ENCODE data around the gene ATXN1.

The ATXN1 gene

DNA sequence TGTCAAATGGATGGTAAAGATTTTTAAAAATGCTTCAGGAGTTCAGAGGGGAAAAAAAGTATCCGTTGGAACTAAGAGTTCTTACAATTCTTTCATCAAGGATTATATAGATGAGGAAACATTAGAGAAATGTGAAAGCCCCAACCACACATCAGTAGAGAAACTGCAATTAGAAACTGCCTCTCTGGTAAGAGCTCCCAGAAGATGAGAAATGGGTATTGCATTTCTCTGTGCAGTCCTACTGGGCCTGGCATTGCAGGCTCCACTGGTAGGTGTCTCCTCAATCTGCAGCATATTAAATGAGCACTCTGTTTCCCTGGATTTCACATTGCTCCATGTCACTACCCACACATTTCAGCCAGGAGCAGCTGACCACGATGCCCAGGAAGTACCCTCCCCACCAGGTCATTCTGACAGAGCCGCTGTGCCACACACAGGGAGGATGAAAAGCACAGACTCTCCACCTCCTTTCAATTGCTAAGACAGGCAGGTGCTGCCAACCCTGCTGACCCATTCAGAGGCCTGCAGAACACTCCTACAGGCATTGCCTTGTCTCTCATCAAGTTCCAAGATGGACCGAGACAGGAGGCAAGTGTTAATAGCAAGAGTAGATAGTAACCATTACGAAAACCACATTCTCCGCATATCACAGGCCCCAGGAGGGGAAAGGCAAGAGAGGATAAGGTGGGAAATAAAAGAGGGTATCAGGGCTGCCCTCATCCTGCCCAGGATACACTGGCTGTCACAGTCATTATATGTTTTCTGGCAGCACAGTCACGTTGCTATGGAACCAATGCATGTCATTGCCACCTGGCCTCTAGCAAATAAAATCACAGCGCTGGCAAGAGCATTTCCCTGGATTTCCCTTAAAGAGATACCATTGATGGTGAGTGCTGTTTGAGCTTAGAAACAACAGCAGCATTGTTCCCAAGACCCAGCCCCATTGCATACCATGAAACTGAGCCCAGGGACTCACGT, 241.7 kb downstream of the ATXN1 start:
- no peak for DNase-seq

- no peak for DNase-seq
Measured at GRCh38 chr6:16518265-16518664, 243.0 kb downstream of the ATXN1 start.

DNA sequence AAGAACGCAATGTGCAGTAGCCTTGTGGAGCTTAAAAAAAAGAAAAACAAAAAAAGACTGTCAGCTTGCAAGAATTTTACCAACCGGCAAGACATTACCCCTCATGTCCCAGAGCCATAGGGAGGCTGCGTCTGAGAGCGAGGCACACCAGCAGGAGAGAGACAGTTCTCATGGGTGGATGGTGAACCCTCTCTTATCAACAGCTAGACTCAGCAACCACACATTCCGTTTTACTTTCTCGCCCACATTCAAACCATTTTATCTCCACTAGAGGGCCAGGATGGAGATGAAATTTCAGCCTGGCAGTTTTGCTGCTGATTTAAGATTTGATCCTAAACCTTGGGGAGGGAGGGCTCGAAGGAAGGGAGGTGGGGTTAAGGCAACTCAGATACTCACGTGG, 247.0 kb downstream of the ATXN1 start:
- DNase-seq: no peak

DNA sequence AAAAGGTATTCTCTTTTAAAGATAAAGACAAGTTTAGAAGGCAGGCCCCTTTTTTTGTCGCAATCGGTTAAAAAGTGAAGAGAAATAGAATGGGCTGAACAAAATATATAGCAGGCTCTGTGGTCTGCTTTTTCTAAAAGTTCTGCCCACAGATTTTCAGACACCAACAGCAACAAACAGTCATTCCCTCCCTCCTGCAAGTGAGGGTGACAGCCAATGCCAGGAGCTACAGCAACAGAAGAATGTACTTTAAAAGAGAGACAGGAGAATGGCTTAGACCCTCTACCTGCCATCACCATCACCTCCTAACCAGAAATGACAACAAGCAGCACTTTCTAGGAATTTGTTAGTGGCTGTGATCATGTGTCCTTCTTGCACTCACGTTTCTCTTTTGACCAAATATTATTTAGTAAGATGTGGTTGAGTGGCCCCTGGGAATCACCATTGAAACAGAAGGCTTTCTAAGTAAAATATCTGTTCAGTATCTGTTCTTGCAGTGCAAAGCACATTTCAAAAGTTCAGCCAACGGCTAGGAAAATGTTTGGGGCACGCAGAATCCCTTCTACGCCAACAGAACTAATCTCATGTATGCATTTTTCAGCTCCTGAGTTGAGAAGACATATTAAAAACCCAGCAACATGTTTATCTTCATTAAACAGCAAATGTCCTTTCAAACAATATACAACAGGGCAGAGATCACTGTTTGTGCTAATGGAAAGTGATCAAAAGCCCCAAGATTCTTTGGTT, 248.5 kb downstream of the ATXN1 start:
- no peak for DNase-seq

DNA sequence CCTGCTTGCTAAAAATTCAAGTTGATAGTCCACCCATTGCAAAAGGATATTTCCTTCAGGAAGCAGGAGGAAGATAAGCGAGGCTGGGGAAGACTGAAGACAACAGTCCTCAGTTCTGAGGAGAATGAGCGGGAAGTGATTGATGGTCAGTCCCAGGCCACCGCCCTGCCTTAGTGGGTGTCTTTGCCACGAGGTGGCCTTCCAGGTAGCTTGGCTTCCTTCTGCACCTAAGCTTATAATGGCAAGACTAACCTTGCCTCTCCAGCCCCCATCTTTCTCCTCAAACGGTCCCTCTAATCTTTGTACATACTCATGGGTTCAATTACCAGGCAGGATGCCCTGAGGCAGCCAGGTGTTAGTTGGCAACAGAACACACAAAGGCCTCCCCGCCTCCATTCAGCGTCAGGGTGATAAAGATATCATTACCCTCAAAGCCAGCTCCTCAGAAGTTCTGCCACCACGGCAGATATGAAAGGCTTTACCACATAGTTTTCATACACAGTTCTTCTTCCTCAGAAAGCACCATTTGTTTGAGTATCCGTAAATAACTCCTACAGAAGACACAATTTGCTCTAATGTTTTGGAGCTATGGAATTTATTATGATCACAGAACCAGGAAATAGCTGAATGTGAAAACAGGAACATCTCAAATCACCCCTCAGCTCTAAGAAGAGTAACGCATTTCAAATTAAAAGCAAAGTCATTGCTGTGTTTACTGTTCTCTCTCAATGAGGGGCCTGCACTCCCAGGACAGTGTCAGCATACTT, 249.4 kb downstream of the ATXN1 start:
- peak; percentile 18 for DNase-seq

DNA sequence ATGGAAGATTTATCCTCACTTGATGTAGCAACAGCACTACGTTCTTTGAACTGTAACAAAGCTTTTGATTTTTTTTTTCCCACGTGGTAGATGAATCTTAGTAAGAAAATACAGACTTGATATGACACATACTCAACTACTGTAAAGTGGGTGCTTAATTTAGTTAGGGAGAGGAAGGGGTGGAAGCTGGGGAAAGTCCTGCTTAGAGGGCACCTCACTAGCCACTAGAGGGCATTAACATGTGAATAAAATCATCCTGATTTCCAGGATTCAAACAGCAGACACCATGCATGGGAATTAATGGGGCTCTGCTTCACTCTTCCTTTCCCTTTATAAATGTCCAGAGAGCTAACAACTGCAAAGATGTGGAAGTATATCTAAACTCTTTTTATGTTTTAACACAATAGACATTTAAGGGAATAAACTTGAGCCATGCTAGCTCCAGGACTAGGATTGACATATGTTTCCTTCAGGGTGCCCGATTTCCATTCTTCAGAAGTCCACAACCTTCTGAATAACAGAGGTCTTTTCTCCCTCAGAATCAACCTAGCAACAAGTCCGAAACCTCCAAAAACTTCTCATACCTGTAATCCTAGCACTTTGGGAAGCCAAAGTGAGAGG, 250.1 kb downstream of the ATXN1 start:
- no peak for DNase-seq

DNA sequence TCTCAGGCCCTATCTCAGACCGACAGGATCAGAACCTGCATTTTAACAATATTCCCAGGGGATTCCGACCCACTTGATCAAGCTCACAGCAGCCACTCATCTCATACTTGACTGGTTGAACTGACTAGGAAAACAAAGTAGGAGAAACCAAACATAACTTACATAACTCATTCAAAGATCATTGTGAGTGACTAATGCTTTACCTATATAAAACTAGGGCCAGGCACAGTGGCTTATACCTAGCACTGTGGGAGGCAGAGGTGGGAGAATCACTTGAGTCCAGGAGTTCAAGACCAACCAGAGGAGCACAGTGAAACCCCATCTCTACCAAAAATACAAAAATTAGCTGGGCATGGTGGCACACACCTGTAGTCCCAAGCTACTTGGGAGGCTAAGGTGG, 251.0 kb downstream of the ATXN1 start:
- no peak for DNase-seq

- DNase-seq: no peak
Measured at GRCh38 chr6:16508959-16509358, 252.3 kb downstream of the ATXN1 start.

- no peak for DNase-seq
Measured at GRCh38 chr6:16505711-16506357, 255.4 kb downstream of the ATXN1 start.

GRCh38 chr6:16504609-16505008, 256.7 kb downstream of the ATXN1 start:
- DNase-seq: no peak

DNA sequence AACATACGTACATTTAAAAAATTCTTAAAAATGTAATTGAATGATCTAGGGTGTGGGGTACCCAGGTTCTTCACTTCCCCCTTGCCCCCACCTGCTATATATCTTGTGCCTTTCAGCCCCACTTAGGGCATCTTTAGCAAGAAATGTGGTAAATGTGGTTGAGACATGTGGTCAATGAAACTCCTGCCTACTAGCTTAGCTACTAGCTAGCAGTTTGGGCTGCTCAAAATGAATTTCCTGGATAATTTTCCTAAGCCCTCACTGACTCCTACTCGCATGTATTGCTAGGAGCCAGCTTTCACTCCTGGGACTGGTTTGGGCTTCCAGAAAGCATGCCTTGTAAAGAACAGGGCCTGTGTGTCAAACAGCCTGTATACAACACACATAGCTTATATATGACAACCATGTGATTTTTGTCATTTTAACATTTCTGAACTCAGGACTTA, 257.3 kb downstream of the ATXN1 start:
- DNase-seq: no peak

DNA sequence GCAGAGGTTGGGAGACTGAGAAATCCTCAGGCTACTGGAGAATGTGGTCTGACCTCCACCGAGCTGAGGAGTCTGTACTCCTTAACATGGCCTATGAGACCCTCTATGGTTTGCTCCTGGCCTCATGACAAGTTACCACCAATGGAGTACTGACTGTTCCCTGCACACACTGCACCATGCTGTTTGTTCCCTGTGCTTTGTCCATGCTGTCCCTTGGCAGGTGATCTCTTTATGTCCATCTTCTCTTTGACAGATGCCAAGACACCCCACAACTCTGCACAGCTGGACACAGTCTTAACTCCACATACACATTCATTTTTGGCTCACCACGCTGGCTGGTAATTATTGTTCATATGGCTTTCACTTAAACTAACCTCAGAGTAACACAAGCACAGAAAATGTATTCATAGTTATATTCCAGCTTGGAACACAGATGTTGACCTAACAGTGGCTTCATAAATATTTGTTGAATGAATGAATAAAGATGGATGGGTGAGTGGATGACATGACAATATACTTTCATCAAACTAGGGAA, 258.0 kb downstream of the ATXN1 start:
- DNase-seq: no peak

GRCh38 chr6:16498957-16499356, 262.3 kb downstream of the ATXN1 start:
- DNase-seq: no peak

- DNase-seq: no peak
Measured at GRCh38 chr6:16498237-16498636, 263.0 kb downstream of the ATXN1 start.

DNA sequence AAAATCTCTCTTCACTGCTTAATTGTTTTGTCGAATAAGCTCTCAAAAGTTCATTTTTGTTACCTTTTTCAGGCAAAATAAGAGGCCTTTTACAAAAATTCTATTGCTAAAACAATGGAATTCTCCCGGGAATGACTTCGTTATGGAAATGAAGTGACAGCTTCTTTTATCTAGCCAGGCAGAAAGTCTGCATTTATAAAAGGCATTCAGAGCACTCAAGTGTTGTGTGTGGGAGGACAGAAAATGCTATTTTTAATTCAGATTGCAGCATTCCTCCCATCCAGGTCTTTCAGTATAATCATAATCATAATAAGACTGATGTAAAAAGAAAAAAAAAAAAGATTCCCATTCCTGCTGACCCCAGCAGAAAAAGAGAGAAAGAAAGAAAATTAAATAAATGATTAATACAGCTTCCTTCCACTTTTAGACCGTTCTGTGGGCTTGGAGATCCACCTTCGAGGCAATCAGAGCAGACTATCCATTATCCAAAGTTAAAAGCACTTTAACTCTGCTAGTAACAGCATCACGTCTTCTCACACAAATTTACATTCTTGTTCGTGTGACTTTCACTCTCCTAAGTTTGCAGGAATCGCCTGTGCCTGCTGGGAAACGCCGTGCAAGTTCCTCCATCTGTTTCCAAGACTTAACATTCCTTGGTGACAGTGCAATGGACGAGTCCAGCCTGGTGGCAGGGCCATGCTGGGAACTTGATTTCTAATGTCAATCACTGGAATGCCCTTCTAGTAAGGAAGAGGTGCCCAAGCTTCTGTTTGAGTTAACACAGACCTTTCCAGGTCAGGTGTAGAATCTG, 264.1 kb downstream of the ATXN1 start:
- no peak for DNase-seq

GRCh38 chr6:16496210-16496609, 265.1 kb downstream of the ATXN1 start:
- DNase-seq: no peak

GRCh38 chr6:16494793-16495192, 266.5 kb downstream of the ATXN1 start:
- DNase-seq: no peak

- no peak for DNase-seq
Measured at GRCh38 chr6:16493802-16494201, 267.5 kb downstream of the ATXN1 start.

DNA sequence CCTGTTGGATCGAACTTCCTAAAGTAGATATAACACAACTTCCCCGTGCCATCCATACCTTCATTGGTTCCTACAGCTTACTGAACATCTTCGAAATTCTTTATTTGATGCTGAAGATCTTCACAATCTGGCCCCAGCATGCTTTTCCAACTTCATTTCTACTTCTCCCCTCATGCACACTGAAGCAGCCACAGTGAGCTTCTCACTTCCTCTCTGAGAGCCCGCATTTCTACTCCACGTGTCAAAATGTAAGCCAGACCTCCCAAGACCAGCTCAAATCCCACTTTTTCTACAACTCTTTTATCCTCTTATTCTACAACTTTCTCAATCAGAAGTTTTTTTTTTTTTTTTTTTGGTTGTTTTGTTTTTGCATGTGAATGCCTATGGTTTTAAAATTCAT, 268.1 kb downstream of the ATXN1 start:
- no peak for DNase-seq

DNA sequence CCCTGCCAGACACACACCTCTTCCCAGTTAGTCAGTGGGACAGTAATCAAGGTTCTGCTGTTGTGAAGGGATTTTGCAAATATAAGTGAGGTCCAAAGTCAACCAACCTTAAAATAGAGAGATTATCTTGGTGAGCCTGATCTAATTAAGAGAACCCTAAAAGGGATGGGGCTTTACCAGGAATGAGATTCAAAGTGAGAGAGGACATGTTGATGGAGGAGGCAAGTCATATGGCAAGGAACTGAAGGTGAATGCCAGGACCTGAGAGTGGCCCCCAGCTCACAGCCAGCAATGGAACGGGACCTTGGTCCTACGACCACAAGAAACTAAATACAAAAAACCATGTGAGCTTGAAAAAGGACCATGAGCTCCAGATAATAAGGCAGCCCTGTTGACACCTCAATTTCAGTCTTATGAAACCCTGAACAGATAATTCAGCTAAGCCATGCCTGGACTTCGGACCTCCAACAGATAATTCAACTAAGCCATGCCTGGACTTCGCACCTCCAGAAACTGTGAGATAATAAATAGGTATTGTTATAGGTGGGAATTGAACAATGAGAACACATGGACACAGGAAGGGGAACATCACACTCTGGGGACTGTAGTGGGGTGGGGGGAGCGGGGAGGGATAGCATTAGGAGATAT, 269.5 kb downstream of the ATXN1 start:
- no peak for DNase-seq

DNA sequence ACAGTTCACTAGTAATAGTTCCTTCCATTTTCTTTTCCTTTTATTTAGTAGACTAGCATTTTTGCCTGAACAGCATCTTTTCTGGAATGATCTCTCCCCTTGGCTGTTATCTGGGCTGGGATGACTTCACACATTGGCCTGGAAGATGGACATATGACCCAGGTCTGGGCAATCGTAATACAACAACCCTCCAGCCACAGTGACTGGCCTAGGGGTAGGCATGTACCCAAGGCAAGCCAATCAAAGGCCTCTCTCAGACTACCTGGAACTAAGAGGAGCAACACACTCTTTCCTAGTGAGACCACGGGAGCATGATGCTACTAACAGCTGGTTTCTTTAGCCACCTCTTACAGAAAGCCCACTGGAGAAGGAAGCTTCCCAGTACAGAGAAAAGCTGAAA, 270.6 kb downstream of the ATXN1 start:
- DNase-seq: no peak
